Caco-2 (cell line): Measurements from ENCODE around the gene GBE1. TPM values are rescaled to one million over a fixed set of nuclear protein-coding genes. Genes with fewer than 3 reads are reported as not detected.

Experiments
- BruUV-seq: library from RNA; stranded (reverse); fragments of 400-500 nt; replicated peaks from 2 replicates; lab custom pipeline; 2021; lab: Mats Ljungman, UMichigan
- CTCF ChIA-PET: fragments of 300-600 bp; sonication (Branson Sonifier 250); formaldehyde crosslinking; loops from one replicate; lab custom pipeline; 2022; ENCODE audit warnings: antibody characterized with exemption; lab: Charles Lee
- POLR2A ChIA-PET: fragments of 300-600 bp; sonication (Branson Sonifier 250); formaldehyde crosslinking; loops from one replicate; lab custom pipeline; 2022; ENCODE audit warnings: antibody characterized with exemption; lab: Charles Lee
- DNase-seq, 2 experiments: peaks; one replicate each; pipeline versions ENCODE4 v3.0.0 to v3.0.0-alpha.2; 2020 to 2022
- H3K27me3 ChIP-seq: replicated peaks from 2 replicates; pipeline ENCODE4 v1.6.0; 2011; ENCODE audit warnings: low read length; ENCODE audit not compliant: control insufficient read depth, insufficient read depth
- H3K36me3 ChIP-seq: 2 replicates; pipeline ENCODE4 v1.5.1; 2011; ENCODE audit warnings: low read length; ENCODE audit not compliant: control insufficient read depth, insufficient read depth
- H3K4me1 ChIP-seq: fragments of 250-450 bp; sonication (Bioruptor Pico); 2 replicates; pipeline ENCODE4 v1.5.1; 2020; ENCODE audit warnings: mild to moderate bottlenecking
- H3K4me3 ChIP-seq: 2 replicates; pipeline ENCODE4 v1.5.1; 2011; ENCODE audit warnings: low read depth, mild to moderate bottlenecking, control low read depth, low read length
- H3K9me3 ChIP-seq: fragments of 250-450 bp; sonication (Bioruptor Pico); 2 replicates; pipeline ENCODE4 v1.5.1; 2020; ENCODE audit warnings: mild to moderate bottlenecking, moderate library complexity
- H3K27ac Mint-ChIP-seq: one replicate; pipeline ENCODE4 v1.8.0; 2022; ENCODE audit warnings: mixed read lengths; ENCODE audit not compliant: unreplicated experiment
- H3K27me3 Mint-ChIP-seq: one replicate; pipeline ENCODE4 v1.8.0; 2022; ENCODE audit warnings: mixed read lengths; ENCODE audit not compliant: insufficient read depth, unreplicated experiment
- H3K36me3 Mint-ChIP-seq: one replicate; pipeline ENCODE4 v1.8.0; 2022; ENCODE audit warnings: mild to moderate bottlenecking, mixed read lengths; ENCODE audit not compliant: insufficient read depth, unreplicated experiment
- H3K4me1 Mint-ChIP-seq: one replicate; pipeline ENCODE4 v1.8.0; 2022; ENCODE audit warnings: low read depth, mixed read lengths; ENCODE audit not compliant: unreplicated experiment
- H3K4me3 Mint-ChIP-seq: one replicate; pipeline ENCODE4 v1.8.0; 2022; ENCODE audit warnings: mild to moderate bottlenecking, moderate library complexity, mixed read lengths; ENCODE audit not compliant: unreplicated experiment
- H3K9me3 Mint-ChIP-seq: one replicate; pipeline ENCODE4 v1.8.0; 2022; ENCODE audit warnings: mixed read lengths; ENCODE audit not compliant: unreplicated experiment
- intact Hi-C: fragments of 100-400 bp; cut with micrococcal nuclease; formaldehyde crosslinking; loops from one replicate; pipeline ENCODE4 v1.10.0; 2022; ENCODE audit not compliant: unreplicated experiment
- total RNA-seq: library from RNA; stranded (reverse); gene quantifications from 2 replicates; pipeline ENCODE4 v1.2.3, GENCODE V29; 2022
- TF ChIP-seq, protein P1 (sequence below), 2 experiments: fragments of 200-600 bp in 1 of 2; IDR thresholded peaks; 1 replicate in 1 of 2; 2 replicates in 1 of 2; pipeline versions ENCODE4 v1.5.1 to v1.8.0; 2011 to 2022; ENCODE audit warnings: antibody characterized with exemption in 1 of 2, control low read depth in 1 of 2, inconsistent platforms in 1 of 2, low read depth in 1 of 2, low read length in 1 of 2, mild to moderate bottlenecking in 1 of 2, moderate library complexity in 1 of 2; ENCODE audit not compliant: insufficient read depth in 1 of 2, severe bottlenecking in 1 of 2, unreplicated experiment in 1 of 2

The GBE1 gene
- total RNA-seq, 1 experiment from 2014 or later, result 8.2 TPM

DNA sequence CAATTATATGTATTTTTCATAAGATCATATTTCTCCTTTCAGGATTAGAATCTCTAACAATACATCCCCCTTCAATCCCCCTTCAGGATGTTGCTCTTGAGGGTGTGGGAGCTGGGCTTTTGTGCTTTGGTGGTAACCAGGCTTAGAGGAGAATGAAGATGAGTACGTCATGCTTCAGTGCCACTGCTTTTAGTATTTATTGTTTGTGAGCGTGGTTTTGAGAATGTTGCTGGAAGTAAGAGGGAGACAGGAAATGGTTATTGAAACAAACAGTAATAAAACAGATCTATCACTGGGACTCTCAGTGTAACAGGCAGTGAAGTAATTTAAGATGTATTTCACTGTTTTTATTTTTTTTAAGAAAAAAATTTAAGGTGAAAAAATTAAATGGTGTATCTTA is 35.3 kb downstream of the GBE1 start:
- H3K9me3 ChIP-seq, result no peaks in the 10 kb centered on the region
- no peaks in the 10 kb centered on the region for H3K27me3 ChIP-seq
- no peak for DNase-seq
- H3K4me3 ChIP-seq, result no peak overlapping the region
- ChIA-PET POLR2A (no interaction called here), CTCF (no interaction called here)
- no peaks in the 10 kb centered on the region for H3K36me3 ChIP-seq
- no peak overlapping the region for H3K4me3 Mint-ChIP-seq
- no peaks in the 10 kb centered on the region for H3K4me1 Mint-ChIP-seq
- intact Hi-C loops, result no loop called here
- no peaks in the 10 kb centered on the region for H3K4me1 ChIP-seq
- no peak overlapping the region for H3K27ac Mint-ChIP-seq
- H3K36me3 Mint-ChIP-seq, result no peaks in the 10 kb centered on the region
- no TSS peak for BruUV-seq
- no peaks in the 10 kb centered on the region for H3K9me3 Mint-ChIP-seq
- TF ChIP-seq, protein P1, sequence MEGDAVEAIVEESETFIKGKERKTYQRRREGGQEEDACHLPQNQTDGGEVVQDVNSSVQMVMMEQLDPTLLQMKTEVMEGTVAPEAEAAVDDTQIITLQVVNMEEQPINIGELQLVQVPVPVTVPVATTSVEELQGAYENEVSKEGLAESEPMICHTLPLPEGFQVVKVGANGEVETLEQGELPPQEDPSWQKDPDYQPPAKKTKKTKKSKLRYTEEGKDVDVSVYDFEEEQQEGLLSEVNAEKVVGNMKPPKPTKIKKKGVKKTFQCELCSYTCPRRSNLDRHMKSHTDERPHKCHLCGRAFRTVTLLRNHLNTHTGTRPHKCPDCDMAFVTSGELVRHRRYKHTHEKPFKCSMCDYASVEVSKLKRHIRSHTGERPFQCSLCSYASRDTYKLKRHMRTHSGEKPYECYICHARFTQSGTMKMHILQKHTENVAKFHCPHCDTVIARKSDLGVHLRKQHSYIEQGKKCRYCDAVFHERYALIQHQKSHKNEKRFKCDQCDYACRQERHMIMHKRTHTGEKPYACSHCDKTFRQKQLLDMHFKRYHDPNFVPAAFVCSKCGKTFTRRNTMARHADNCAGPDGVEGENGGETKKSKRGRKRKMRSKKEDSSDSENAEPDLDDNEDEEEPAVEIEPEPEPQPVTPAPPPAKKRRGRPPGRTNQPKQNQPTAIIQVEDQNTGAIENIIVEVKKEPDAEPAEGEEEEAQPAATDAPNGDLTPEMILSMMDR (IDR thresholded peaks at IDR 0.05; ENCODE audit: insufficient read depth in 1 of 2, low read depth in 1 of 2, low read length in 1 of 2, severe bottlenecking in 1 of 2, unreplicated experiment in 1 of 2), result no peak
- no peaks in the 10 kb centered on the region for H3K27me3 Mint-ChIP-seq

DNA sequence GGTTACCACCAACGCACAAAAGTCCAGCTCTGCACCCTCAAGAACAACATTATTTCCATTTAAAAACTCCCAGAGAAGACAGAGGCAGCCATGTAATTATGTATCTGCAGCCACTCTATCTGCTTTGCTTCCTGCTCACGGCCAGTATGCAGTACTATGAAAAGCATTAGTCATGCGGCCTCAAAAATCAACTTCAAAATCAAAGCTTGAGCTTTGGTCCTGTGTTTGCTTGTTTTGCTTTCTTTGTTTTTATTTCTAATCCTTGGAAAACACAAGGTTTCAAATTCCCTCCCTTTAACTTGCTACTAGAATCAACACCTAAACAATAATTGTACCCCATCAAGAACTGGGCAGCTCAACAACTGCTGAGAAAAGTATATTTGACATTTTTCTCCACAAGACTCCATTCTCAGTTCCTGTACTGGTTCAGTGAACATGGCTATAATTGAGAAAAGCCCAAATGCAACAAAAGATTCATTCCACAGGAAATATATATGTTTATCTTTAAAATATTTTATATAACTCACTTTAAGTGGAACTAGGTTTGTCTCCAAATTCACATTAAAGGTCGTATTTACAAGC is 37.6 kb downstream of the GBE1 start:
- H3K4me3 ChIP-seq, result no peak overlapping the region
- H3K9me3 ChIP-seq, result no peaks in the 10 kb centered on the region
- BruUV-seq, result no TSS peak
- ChIA-PET CTCF (no interaction called here), POLR2A (no interaction called here)
- TF ChIP-seq, protein P1 (IDR thresholded peaks at IDR 0.05; ENCODE audit: insufficient read depth in 1 of 2, low read depth in 1 of 2, low read length in 1 of 2, severe bottlenecking in 1 of 2, unreplicated experiment in 1 of 2), result no peak
- no peak overlapping the region for H3K27ac Mint-ChIP-seq
- no peaks in the 10 kb centered on the region for H3K27me3 Mint-ChIP-seq
- H3K4me1 ChIP-seq, result no peaks in the 10 kb centered on the region
- no peaks in the 10 kb centered on the region for H3K36me3 Mint-ChIP-seq
- no peaks in the 10 kb centered on the region for H3K9me3 Mint-ChIP-seq
- no peaks in the 10 kb centered on the region for H3K4me1 Mint-ChIP-seq
- no peaks in the 10 kb centered on the region for H3K27me3 ChIP-seq
- intact Hi-C loops, result no loop called here
- no peaks in the 10 kb centered on the region for H3K36me3 ChIP-seq
- H3K4me3 Mint-ChIP-seq, result no peak overlapping the region
- DNase-seq, result no peak

DNA sequence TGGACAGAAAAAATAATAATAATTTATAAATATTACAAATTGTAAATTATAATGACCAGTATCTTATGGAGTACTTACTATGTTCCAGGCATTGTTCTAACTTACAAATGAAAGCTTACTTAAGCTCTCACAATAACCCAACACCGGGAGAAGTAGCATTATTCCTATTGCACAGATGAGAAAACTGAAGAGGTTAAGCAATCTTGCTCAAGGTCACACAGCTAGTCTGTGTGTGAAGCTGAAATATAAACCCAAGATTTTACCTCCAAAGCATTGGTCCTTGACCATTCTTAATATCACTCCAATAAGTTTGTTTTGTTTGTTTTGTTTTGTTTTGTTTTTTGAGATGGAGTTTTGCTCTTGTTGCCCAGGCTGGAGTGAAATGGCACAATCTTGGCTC is 43.1 kb downstream of the GBE1 start:
- DNase-seq, result no peak
- H3K27ac Mint-ChIP-seq, result no peak overlapping the region
- H3K27me3 Mint-ChIP-seq, result no peaks in the 10 kb centered on the region
- TF ChIP-seq, protein P1 (IDR thresholded peaks at IDR 0.05; ENCODE audit: insufficient read depth in 1 of 2, low read depth in 1 of 2, low read length in 1 of 2, severe bottlenecking in 1 of 2, unreplicated experiment in 1 of 2), result no peak
- no TSS peak for BruUV-seq
- H3K4me1 Mint-ChIP-seq, result peaks cover under 1% of the 10 kb centered on the region
- H3K4me3 Mint-ChIP-seq, result no peak overlapping the region
- no peaks in the 10 kb centered on the region for H3K36me3 Mint-ChIP-seq
- intact Hi-C loops, result no loop called here
- ChIA-PET CTCF (no interaction called here), POLR2A (no interaction called here)
- Histone ChIP-seq H3K9me3 (no peaks in the 10 kb centered on the region), H3K36me3 (no peaks in the 10 kb centered on the region), H3K27me3 (no peaks in the 10 kb centered on the region), H3K4me1 (no peaks in the 10 kb centered on the region), H3K4me3 (no peak overlapping the region)
- no peaks in the 10 kb centered on the region for H3K9me3 Mint-ChIP-seq
